ENCODE data around the gene PP2D1. TPM values are rescaled to one million over a fixed set of nuclear protein-coding genes. Genes with fewer than 3 reads are reported as not detected.
A peak's percentile ranks its signal among the peaks of the same experiment; 100 is the strongest.

PP2D1 gene
- total and polyA plus RNA-seq, 9 of the 15 experiments (the other 6 are each of a cell fraction or from before 2014, with no cell fraction given) = 0.07 to 0.10 TPM; not detected in 7

GRCh38 chr3:19960696-19961095 lies 51.4 kb downstream of the PP2D1 start (continued):
- TF ChIP-seq, protein P1, sequence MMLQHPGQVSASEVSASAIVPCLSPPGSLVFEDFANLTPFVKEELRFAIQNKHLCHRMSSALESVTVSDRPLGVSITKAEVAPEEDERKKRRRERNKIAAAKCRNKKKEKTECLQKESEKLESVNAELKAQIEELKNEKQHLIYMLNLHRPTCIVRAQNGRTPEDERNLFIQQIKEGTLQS (IDR thresholded peaks at IDR 0.05) = no peak
- TF ChIP-seq, protein P1 (CRISPR knock-in tag; conservative IDR thresholded peaks at IDR 0.05) = no peak
- TF ChIP-seq ZNF589 (CRISPR knock-in tag; IDR thresholded peaks at IDR 0.05; ENCODE audit: low read depth) (no peak), NCOA4 (IDR thresholded peaks at IDR 0.05; ENCODE audit: partially characterized antibody) (no peak), CBFA2T3 (IDR thresholded peaks at IDR 0.05) (peak; percentile 37; the same call in 1 of the 2 replicates), ZNF696 (CRISPR knock-in tag; conservative IDR thresholded peaks at IDR 0.05) (no peak), ZNF212 (CRISPR knock-in tag; IDR thresholded peaks at IDR 0.05) (no peak), ZFP36 (IDR thresholded peaks at IDR 0.05; ENCODE audit: low read depth, low read length, partially characterized antibody) (no peak), OTX1 (CRISPR knock-in tag; IDR thresholded peaks at IDR 0.05) (no peak), GTF2E2 (tag; IDR thresholded peaks at IDR 0.05) (no peak), ZNF41 (CRISPR knock-in tag; conservative IDR thresholded peaks at IDR 0.05) (no peak), MTA3 (IDR thresholded peaks at IDR 0.05; ENCODE audit: borderline replicate concordance) (no peak), MIER1 (IDR thresholded peaks at IDR 0.05; ENCODE audit: low read depth) (no peak), LARP7 (IDR thresholded peaks at IDR 0.05) (no peak), PYGO2 (tag; IDR thresholded peaks at IDR 0.05) (no peak), IRF9 (tag; IDR thresholded peaks at IDR 0.05) (no peak), ZNF561 (CRISPR knock-in tag; conservative IDR thresholded peaks at IDR 0.05) (no peak), DPF2 (IDR thresholded peaks at IDR 0.05) (peak; percentile 50; the same call in 1 of the 2 replicates), PML (IDR thresholded peaks at IDR 0.05; ENCODE audit: low read length) (no peak), UBTF (IDR thresholded peaks at IDR 0.05; ENCODE audit: borderline replicate concordance in 1 of 2, low read depth in 2 of 2, low read length in 2 of 2) (no peak), ATF1 (CRISPR knock-in tag; IDR thresholded peaks at IDR 0.05) (no peak), ATF1 (tag; IDR thresholded peaks at IDR 0.05) (no peak), SP2 (IDR thresholded peaks at IDR 0.05; ENCODE audit: extremely low read depth, low read depth, low read length, poor library complexity, severe bottlenecking) (no peak), ZNF224 (CRISPR knock-in tag; IDR thresholded peaks at IDR 0.05) (no peak), SMARCA5 (IDR thresholded peaks at IDR 0.05) (no peak), ZFP30 (CRISPR knock-in tag; IDR thresholded peaks at IDR 0.05; ENCODE audit: borderline replicate concordance) (no peak)
- TF ChIP-seq, protein P2, sequence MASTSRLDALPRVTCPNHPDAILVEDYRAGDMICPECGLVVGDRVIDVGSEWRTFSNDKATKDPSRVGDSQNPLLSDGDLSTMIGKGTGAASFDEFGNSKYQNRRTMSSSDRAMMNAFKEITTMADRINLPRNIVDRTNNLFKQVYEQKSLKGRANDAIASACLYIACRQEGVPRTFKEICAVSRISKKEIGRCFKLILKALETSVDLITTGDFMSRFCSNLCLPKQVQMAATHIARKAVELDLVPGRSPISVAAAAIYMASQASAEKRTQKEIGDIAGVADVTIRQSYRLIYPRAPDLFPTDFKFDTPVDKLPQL (IDR thresholded peaks at IDR 0.05; ENCODE audit: extremely low read depth, insufficient read length) = no peak

Data from K562 (cell line).